Measurements from ENCODE around the gene RCL1.

Gene RCL1

DNA sequence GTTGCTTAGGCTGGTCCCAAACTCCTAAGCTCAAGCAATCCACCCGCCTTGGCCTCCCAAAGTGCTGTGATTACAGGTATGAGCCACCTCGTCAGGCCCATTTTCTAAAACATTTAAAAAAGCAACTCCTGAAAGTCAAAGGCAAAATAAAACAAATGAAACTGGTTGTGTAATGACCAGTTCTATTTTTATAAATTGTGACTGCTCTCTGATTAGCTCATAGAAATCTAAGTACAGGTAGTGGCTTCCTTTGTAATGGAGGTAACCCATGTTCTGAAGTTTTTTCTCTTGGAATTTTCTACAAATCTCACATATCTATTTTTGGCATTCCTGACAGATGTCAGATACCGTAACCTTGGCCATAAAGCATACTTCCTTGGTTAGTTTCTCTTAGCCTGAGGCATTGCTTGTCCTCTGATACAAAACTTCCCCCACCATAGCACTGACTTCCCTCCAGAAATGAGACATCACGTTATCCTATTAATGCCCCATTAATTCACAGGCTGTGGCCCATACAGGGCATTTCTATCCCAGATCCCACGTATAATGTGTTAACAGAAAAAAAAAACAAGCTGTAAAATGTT, 37.6 kb upstream of the RCL1 start:
- TF ChIP-seq, protein P1, sequence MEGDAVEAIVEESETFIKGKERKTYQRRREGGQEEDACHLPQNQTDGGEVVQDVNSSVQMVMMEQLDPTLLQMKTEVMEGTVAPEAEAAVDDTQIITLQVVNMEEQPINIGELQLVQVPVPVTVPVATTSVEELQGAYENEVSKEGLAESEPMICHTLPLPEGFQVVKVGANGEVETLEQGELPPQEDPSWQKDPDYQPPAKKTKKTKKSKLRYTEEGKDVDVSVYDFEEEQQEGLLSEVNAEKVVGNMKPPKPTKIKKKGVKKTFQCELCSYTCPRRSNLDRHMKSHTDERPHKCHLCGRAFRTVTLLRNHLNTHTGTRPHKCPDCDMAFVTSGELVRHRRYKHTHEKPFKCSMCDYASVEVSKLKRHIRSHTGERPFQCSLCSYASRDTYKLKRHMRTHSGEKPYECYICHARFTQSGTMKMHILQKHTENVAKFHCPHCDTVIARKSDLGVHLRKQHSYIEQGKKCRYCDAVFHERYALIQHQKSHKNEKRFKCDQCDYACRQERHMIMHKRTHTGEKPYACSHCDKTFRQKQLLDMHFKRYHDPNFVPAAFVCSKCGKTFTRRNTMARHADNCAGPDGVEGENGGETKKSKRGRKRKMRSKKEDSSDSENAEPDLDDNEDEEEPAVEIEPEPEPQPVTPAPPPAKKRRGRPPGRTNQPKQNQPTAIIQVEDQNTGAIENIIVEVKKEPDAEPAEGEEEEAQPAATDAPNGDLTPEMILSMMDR (IDR thresholded peaks at IDR 0.05; ENCODE audit: low read length, missing control alignments), result no peak
- no peak overlapping the region for H3K4me3 ChIP-seq (replicated peaks; ENCODE audit: low read depth, low read length)
- DNase-seq (ENCODE audit: low read depth), result no peak

DNA sequence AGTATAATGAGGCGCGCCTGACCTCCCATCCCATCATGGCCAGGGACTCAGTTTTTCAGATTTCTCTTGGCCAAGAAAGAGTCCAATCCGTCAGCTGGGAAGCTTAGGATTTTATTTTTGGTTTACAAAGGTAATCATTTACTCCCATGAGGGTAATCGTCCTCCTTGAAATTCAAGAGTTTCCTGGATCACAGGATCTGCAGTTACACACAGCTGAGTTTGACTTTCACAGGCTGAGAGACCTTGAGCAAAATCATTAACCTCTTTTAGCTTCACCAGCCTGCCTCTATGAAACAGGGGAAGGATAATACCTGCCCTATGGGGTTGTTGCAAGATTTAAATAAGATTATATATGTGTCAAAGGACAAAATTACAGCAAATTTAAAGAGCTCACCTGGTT, 36.3 kb upstream of the RCL1 start:
- no peak for DNase-seq (ENCODE audit: low read depth)

DNA sequence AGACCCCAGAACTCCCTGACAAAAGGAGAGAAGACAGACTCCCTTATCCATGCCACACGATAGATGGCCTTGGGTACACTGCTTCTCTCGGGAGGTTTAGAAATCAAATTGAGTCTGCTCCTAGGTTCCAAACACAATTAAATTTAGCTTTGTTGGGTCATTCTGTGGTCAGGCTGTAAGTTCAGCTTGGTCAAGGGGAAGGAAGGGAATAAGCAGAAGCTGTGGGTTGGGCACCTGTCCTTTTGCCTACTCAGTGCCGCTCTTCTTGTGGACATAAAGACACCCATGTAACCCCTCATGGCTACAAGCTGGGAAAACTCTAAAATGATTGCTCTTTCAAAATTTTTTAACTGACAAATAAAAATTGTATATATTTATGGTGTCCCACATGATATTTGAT, 32.6 kb upstream of the RCL1 start:
- TF ChIP-seq, protein P1 (IDR thresholded peaks at IDR 0.05; ENCODE audit: low read length, missing control alignments), result no peak

More for the DNA sequence above, 36.3 kb upstream of the RCL1 start:
- TF ChIP-seq, protein P1 (IDR thresholded peaks at IDR 0.05; ENCODE audit: low read length, missing control alignments), result no peak
- no peak overlapping the region for H3K4me3 ChIP-seq (replicated peaks; ENCODE audit: low read depth, low read length)

DNA sequence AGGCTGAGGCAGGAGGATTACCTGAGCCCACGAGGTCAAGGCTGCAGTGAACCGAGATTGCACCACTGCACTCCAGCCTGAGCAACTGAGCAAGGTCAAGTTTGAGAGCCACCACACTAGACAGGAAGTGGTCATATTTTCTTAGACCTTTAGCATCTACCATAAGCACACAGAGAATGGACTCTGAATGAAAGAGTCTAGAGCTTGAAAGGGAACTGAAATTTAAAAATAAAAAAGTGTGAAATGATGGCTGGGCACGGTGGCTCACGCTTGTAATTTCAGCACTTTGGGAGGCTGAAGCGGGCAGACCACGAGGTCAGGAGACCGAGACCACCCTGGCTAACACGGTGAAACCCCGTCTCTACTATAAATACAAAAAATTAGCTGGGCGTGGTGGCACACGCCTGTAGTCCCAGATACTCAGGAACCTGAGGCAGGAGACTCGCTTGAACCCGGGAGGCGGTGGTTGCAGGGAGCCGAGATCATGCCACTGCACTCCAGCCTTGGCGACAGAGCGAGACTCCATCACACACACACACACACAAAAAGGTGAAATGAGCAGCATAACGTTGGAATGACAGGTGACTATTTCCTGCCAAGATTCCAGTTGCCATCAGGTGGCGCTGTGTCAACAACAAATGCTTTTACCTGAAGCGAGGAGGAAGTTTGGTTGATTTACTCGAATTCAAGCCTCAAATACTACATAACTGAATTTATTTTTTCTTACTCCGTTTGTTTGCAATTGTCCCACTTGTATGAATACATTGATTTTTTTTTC, 30.4 kb upstream of the RCL1 start:
- no peak overlapping the region for H3K4me3 ChIP-seq (replicated peaks; ENCODE audit: low read depth, low read length)
- peak; percentile 87 for DNase-seq (ENCODE audit: low read depth)
- TF ChIP-seq, protein P1 (IDR thresholded peaks at IDR 0.05; ENCODE audit: low read length, missing control alignments), result peak; percentile 75

More for the DNA sequence above, 32.6 kb upstream of the RCL1 start:
- DNase-seq (ENCODE audit: low read depth), result no peak
- no peak overlapping the region for H3K4me3 ChIP-seq (replicated peaks; ENCODE audit: low read depth, low read length)

DNA sequence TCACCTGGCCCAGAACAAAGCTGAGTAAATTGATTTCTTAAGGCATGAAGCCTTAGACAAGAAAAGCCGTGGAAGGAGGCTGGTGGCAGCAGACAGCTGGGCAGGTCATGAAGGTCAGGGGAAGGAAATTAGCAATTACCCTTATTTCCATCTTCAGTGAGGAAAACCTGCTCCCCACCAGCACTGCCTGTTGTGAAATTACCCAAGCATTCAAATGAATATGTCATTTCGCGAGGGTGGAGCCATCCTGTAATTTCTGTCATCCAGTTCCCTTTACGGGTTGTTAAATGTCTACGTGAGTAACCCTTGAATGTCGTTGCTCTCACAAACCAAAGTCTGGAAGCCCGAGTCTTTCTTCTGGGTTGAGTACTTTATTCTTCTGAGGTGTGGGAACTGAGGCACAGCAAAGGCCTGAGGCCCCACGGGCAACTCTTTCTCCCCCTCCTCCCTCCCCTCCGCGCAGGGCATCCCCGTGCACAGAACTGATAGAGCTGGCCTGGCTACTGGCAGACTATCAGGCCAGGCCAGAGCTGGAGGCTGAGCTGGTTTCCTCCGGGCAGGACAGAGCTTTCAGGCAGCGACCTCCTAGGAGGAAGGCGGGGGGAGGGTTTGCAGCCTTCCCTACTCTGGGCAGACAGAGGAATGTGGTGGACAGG, 29.7 kb upstream of the RCL1 start:
- DNase-seq (ENCODE audit: low read depth), result peak; percentile 48
- no peak overlapping the region for H3K4me3 ChIP-seq (replicated peaks; ENCODE audit: low read depth, low read length)
- TF ChIP-seq, protein P1 (IDR thresholded peaks at IDR 0.05; ENCODE audit: low read length, missing control alignments), result no peak

DNA sequence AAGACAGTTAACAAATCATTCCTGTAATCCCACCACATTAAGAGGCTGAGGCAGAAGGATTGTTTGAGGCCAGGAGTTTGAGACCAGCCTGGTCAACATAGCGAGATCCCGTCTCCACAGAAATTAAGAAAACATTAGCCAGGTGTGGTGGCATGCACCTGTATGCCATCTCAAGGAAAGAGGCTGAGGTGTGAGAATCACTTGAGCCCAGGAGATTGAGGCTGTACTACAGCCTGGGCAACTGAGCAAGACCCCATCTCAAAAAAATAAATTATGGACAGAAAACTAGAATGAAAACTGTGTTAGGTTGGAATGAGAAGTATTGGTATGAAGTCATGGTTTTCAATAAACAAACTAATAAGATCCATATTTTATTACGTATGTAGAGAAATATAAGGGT, 28.7 kb upstream of the RCL1 start:
- DNase-seq (ENCODE audit: low read depth), result no peak
- no peak overlapping the region for H3K4me3 ChIP-seq (replicated peaks; ENCODE audit: low read depth, low read length)
- TF ChIP-seq, protein P1 (IDR thresholded peaks at IDR 0.05; ENCODE audit: low read length, missing control alignments), result no peak
